CD1c-positive myeloid dendritic cell (primary cell): ENCODE measurements around the gene PYCR2.
A peak's percentile ranks its signal among the peaks of the same experiment; 100 is the strongest.

Experiments used
- DNase-seq: peaks from one replicate; pipeline ENCODE4 v3.0.0-alpha.2; 2016; ENCODE audit errors: extremely low spot score

Gene PYCR2

DNA sequence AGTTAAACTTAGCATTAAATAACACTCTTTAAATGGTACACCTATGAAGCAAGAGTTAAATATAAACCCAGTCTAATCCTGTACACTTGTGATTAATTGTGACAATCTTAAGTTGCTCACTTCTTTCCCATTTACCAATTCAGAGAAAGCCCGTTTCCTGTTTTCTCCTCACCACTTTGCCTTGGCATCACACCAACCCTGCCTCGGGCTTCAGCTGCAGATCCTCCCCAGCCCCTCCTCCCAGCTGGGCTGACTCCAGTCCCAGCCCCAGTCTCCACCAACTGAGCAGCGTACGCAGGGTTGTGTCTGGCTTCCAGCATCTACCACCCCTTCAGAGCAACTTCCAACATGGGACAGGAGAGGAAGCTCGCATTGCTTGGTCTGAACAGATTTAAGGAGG, 4.1 kb downstream of the PYCR2 start:
- peak; percentile 58 for DNase-seq

DNA sequence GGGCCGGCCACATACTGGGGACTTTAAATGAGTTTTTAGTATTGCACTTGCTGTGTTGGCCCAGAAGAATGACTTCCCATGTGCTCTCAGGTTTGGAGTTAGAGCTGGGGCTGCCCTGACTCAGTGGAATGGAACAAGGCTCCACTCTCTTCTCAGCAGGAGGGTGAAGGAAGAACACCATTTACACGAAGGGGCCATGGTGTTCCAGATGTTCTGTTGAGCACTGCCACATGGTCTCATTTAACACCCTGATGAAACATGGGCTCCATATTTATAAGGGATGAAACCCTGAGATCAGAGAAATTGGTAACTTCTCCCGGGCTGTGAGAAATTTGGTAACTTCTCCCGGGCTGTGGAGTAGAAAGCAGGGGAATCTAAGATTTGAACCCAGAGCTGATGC, 5.8 kb downstream of the PYCR2 start:
- no peak for DNase-seq

DNA sequence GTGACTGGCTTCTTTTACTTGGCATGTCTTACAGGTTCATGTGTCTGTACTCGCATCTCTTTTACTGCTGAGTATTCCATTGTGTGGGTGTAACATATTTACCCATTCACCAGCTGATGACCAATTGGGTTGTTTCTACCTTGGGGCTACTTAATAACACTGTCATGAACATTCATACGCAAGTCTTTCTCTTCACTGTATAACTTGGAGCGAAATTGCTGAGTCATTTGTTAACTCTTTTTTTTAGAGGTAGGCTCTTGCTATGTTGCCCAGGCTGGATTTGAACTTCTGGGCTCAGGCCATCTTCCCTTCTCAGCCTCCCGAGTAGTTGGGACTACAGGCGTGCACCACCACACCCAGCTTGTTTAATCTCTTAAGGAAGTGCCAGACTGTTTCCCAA, 6.5 kb downstream of the PYCR2 start:
- DNase-seq, result no peak

DNA sequence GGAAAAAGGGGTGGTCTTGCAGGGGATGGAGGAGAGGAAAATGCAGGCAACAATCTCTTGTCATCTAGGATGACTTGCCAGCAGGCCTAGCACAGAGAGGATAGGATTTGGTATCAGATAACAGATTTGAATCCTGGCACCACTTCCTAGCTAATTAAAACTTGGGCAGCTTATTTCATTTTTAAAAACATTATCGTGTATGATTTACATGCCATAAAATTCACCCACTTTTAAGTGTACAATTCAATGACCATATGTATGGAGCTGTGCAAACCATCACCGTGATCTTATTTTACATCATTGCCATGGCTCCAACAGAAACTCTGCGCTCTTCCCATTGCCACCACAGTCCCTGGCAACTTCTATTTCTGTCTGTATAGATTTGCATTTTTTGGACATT, 6.9 kb downstream of the PYCR2 start:
- no peak for DNase-seq

DNA sequence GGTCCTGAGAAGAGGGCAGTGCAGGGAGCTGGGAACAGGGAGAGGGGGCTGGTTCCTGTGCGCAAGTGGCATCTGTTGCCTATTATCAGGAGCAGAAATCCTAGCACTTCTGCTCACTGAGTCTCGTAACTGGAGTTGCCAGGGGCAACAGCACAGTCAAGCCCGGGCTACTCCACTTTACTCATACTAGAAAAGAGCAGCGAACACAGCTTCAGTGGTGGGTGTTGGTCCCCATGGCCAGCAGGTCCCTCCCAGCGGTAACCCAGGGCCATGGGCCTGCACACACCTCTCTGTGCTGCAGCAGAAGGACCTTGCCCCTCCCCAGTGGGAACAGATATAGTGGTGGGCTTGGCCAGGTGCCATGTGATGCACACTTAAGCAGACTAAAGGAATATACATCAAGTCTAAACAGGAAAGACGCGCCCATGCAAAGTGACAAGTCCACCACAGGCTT, 8.5 kb downstream of the PYCR2 start:
- no peak for DNase-seq

DNA sequence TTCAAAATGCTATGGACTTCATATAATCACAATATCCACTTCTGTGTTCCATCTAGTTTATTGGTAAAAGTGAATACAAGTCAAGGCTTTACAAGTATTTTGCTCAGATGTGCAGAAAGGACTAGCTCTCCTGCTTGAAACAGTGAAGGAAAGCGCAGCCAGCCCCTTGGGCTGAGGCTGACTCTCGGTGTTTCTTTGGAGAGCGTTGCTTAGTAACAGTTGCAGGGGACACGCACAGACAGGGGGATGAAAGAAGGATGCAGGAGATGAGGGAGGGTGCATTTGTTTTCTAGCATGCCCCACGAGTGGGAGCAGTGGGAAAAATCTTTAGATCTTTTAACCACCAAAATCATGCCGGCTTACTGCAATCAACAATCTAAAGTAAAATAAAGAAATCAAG, 9.1 kb downstream of the PYCR2 start:
- no peak for DNase-seq

- no peak for DNase-seq
Measured at GRCh38 chr1:225914391-225914790, 9.7 kb downstream of the PYCR2 start.

DNA sequence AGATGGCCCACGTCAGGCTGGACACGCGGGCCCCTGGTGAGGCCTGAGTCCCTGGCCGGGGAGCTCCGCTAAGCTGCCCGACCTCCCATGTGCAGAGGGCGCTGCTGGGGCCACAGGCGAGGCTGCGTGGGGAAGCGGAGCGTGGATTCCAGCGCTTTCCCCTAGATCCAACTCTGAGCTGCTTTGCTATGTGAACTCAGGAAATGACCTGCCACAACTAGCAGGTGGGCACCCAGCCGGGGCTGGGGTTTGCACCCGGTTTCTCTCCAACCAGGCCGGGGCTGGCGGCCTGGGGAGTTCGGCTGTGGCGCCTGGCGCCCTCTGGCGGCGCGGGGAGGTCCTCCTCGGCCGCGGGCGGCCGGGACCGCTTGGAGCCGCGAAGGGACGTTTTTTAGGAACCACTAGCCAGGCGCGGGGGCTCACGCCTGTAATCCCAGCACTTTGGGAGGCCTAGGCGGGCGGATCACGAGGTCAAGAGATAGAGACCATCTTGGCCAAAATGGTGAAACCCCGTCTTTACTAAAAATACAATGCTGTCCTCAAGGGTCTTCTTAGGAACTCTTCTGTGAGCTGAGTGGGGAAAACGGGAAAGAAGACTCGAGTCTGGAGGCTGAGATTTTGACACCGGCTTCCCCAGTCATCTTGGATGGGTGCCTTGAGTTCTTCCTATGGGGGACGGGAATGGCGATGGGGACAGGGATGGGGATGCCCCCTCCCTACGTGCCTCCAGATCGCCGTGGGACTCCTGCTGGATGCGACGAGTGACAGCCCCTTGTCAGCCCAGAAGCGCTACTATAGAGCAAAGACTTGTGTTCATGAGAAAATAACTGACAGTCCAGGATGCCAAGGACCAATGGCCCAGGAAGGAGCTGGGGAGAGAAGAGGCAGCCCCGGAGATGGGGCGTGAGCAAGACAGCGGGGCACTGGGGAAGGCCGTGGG, 12.6 kb downstream of the PYCR2 start:
- peak; percentile 68 for DNase-seq

DNA sequence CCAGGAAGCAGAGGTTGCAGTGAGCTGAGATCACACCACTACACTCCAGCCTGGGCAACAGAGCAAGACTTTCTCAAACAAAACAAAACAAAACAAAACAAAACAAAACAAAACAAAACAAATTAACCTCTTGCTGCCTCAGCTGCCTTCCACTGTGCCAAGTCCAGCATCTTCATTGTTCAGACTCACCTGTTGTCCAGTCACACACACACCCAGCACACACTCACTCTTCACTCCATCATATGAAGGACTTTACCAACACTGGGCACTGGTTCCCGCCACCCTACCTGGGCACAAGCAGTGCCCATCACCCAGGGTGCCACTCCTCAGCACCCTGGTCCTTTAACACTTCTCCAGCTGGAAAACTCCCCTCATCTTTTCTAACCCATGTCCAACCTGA, 14.6 kb downstream of the PYCR2 start:
- no peak for DNase-seq

DNA sequence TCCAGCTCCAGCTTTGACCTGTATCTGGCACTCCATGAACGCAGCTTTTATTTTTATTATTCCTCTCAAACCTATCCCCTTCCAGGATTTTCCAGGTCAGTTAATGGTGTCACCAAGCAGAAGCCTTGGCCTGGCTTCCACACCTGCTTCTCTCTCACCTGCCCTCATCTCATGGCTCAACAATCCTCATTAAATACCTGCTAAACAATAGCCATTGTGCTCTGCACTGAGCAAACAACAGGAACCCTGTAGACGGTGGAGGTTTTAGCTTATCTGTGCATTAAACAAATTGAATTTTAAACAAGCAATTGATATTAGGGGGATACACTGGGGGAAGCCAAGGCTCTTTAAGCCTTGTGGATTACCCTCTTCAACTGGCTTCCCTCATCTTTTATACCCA, 15.3 kb downstream of the PYCR2 start:
- no peak for DNase-seq

- DNase-seq, result no peak
Measured at GRCh38 chr1:225908013-225908640, 15.9 kb downstream of the PYCR2 start.

DNA sequence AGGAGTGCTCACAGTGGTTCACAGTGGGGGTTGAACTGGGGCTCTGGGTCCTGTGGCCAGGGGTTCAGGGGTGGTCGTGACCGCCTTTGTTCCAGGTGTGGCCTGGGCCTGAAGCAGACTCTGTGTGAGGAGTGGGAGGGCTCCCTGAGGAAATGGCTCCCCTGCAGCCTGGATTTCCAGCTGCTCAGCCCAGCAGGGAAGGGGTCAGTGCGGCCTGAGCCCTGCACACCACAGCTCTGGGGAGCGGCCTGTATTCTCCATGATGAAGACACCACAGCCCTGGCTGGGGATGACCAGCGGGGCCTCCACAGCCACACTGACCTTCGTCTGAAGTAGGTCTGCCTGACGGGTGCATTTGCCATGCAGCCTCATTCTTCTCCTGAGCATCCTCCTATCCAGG, 16.7 kb downstream of the PYCR2 start:
- no peak for DNase-seq

DNA sequence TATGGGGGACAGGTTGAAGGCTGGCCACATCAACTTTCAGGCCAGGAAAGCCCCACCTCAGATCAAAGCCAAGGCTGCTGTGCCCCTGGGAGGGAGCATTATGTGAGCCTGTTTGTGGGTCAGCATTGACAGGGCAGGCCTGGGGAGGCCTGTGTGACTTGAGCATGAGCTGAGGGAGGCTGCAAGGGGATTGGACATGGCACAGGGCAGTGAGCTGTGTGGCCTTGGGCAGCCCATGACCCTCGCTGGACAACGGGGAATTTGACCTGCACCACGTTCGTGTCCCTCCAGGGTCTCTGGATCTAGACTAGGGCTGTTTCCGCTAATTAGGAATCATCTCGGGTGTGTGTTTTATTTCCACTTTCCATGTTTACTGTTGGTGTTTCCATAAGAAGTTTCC, 17.6 kb downstream of the PYCR2 start:
- DNase-seq, result no peak

GRCh38 chr1:225903623-225904022, 20.4 kb downstream of the PYCR2 start:
- DNase-seq, result no peak

GRCh38 chr1:225899044-225899925, 24.8 kb downstream of the PYCR2 start:
- no peak for DNase-seq

- DNase-seq, result no peak
Measured at GRCh38 chr1:225897595-225898514, 26.2 kb downstream of the PYCR2 start.

DNA sequence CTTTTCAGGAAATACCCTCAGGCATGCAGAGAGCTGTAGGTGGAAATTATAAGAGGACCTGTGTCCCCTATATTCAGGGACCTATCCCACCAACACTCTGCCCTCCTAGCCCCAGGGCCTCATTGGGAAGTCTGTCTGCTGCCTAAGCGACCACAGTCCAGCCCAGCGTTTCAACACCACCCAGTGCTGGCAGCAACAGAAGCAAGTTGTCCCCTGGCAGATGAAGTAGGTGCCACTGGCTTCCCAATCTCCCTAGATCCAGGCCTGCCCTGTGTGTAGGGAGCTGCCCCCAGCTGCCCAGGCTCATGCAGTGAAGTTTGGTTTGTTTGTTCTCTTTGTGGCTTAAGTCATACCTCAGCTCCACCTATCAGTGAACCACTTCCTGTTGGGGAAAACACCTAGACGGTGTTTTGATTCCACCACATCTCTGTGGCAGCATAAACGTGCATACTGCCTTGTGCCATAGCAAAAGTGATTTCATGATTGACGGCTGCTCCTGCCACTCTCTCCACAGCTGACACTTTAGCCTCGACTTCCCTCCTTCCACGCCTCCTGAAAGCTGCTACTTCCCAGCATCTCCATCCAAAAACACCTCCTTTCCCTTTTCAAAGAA, 27.0 kb downstream of the PYCR2 start:
- DNase-seq, result peak; percentile 55

GRCh38 chr1:225896494-225896893, 27.6 kb downstream of the PYCR2 start:
- no peak for DNase-seq

DNA sequence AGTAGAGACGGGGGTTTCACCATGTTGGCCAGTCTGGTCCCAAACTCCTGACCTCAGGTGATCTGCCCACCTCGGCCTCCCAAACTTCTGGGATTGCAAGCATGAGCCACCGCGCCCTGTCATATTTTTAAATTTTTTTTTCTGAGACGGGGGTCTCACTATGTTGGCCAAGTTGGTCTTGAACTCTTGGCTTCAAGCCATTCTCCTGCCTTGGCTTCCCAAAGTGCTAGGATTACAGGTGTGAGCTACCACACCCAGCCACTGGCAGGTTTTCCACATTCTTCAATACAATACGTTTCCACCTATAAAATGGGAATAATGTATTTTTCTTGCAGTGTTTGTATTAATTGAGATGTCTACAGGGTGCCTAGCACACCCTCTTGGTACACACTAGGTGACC, 31.7 kb downstream of the PYCR2 start:
- DNase-seq, result no peak

DNA sequence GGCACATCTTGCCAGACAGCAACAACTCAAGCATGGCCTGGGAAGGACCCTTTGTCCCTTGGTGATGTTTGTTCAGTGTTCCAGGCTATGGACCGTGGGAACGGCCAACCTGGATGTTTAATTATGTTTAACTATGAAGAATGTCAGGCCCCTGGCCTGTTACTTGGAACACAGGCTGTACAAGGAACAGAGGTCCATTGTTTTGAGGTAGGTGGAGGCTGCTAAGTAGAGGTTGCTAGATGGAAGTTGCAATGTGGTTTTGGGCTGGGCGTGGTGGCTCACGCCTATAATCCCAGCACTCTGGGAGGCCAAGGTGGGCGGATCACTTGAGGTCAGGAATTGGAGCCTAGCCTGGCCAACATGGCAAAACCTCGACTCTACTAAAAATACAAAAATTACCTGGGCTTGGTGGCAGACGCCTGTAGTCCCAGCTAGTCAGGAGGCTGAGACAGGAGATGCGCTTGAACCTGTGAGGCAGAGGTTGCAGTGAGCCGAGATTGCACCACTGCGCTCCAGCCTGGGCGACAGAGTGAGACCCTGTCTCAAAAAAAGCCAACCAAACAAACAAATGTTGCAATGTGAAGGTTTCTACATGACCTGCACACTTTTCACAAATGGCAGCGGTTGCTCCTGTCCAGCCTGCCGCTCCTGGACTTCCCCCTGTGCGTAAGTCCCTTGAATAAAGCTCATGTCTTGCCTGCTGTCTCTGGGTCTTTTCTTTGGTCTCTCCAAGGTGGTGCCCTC, 32.6 kb downstream of the PYCR2 start:
- no peak for DNase-seq
